NCI-H446 (cell line): ENCODE results near the gene MAP4K4.

Experiments used
- DNase-seq, 2 experiments: peaks; one replicate each; lab custom pipeline; 2025; lab: John Stamatoyannopoulos, UW

Gene MAP4K4

GRCh38 chr2:101841679-101842327, 144.3 kb downstream of the MAP4K4 start:
- no peak for DNase-seq

DNA sequence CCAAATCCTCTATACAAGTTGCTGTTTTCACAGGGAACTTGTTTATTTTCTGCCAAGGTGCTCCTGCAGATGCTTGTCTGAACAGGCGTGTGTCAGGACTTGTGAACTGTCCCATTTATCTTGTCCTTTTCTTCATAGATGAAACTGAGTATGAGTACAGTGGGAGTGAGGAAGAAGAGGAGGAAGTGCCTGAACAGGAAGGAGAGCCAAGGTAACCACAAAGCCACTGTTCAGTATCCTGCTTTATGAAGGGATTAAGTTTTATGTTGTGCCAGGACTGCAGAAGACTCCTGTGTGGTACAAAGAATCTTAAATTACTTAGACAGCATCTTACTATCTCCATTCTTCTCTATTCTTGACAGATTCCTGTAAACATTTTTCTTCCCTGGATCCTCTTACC, 145.0 kb downstream of the MAP4K4 start:
- no peak for DNase-seq

- no peak for DNase-seq
These were observed 145.5 kb downstream of the MAP4K4 start for GRCh38 chr2:101843048-101843447.

- DNase-seq, result no peak
These were observed 146.0 kb downstream of the MAP4K4 start for GRCh38 chr2:101843471-101843870.

- DNase-seq, result no peak
These were observed 146.6 kb downstream of the MAP4K4 start for GRCh38 chr2:101844055-101844635.

DNA sequence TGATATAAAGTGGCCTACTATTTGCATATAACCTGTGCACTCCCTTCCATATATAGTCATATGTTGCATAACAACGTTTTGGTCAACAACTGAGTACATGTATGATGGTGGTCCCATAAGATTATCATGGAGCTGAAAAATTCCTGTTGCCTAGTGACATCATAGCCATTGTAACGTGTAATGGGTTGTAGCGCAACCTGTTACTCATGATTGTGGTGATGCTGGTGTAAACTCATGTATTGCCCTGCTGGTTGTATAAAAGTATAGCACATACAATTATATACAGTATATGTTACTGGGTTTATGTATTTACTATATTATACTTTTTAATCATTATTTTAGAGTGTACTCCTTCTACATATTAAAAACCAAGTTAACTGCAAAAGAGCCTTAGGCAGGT, 149.5 kb downstream of the MAP4K4 start:
- no peak for DNase-seq

DNA sequence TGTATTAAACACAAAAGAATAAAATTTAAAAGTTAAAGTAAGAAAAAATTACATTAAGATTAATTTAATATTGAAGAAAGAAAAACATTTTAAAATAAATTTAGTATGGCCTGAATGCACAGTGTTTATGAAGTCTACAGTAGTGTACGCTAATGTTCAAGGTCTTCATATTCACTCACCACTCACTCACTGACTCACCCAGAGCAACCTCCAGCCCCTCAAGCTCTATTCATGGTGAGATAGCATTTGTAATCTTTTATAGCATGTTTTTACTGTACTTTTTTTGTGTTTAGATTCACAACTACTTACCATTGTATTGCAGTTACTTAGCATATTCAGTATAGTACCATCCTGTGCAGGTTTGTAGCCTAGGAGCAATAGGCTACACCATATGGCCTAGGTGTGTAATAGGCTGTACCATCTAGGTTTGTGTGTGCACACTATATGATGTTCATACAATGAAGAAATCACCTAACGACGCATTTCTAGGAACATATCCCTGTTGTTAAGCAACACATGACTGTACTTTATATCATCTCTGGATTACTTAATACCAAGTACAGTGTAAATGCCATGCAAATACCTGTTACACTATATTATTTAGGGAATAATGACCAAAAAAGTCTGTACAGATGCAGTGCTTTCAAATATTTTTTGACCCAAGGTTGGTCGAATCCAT, 150.3 kb downstream of the MAP4K4 start:
- no peak for DNase-seq

GRCh38 chr2:101848769-101849410, 151.4 kb downstream of the MAP4K4 start:
- no peak for DNase-seq

- no peak for DNase-seq
These were observed 152.9 kb downstream of the MAP4K4 start for GRCh38 chr2:101850450-101850849.

DNA sequence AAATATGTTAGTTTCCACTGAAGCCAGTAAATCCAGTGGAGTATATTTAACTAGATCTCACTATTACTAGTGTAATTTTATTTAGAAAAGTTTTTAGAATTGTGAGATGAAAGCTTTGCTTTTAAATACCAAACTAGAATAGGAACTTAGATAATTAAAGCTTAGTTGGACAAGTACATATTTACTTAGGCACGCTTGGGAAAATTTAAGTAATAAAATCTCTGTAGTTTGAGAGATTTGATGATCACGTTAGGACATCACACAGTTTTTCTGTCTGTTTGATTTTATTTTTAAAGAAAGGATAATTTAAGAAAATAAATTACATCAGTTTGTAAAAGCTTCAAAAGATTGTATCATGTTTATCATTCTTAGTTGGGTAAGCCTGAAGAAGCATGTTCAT, 153.5 kb downstream of the MAP4K4 start:
- DNase-seq, result no peak

GRCh38 chr2:101852824-101853223, 155.3 kb downstream of the MAP4K4 start:
- DNase-seq, result no peak

DNA sequence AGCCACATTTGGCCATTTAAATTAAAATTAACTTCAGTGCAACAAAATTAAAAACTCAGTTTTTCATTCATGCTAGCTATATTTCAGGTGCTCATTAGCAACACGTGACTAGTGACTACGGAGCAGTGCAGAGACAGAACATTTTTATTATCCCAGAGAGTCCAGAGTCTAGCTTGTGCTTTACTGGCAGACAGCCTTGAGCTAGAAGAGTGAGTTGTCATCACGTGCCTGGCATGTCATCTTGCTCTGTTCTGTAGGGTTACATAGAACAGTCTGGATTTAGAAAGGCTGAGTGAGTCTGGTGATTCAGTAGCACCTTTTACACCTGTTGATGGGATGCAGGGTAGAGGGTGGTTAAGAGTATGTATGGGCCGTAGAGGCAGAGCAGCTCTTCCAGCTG, 157.4 kb downstream of the MAP4K4 start:
- DNase-seq, result no peak

DNA sequence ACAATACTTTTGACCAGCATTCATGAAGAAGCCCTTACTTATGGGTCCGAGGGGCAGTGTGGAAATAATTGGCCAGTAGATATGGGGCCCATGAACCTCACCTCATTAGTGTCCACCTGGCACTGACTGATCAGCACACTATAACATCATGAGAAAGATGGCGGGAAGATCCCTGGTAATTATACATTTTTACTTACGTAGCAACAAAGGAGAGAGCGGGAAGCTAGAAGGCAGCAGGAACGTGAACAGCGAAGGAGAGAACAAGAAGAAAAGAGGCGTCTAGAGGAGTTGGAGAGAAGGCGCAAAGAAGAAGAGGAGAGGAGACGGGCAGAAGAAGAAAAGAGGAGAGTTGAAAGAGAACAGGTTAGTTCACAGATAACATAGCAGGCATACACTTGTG, 158.3 kb downstream of the MAP4K4 start:
- no peak for DNase-seq

DNA sequence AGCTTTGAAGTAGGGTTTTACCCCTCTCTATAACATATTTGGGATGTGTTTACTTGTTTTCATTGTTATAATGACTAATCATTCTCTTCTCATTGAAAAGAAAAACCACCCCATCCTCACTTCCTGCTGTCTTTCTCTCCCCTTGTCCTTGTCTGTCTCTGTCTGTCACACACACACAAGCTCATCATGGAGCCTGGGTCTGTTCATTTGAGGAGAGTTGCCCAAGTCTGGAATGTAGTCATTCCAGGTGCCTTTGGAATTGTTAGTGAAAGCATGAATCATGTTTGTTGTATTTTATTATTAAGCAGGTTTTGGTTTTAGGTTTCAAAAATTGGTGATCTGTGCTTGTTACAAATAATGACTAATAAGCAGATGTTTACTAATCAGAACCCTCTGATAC, 160.7 kb downstream of the MAP4K4 start:
- no peak for DNase-seq

DNA sequence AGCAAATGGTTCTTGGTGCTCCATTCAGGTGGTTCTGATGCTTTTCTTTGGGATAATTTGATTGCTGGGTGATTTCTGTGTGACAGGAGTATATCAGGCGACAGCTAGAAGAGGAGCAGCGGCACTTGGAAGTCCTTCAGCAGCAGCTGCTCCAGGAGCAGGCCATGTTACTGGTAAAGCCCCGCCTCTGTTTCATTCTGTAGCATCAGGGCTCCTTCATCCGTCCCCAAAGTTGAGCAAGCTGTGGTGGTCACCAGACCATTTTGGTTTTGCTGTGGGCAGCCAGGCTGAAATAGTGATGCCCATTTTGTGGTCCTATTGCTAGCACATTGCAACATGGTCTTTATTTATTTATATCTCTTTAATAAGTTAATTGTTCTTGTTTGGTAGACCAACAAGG, 161.4 kb downstream of the MAP4K4 start:
- no peak for DNase-seq

GRCh38 chr2:101859604-101860003, 162.1 kb downstream of the MAP4K4 start:
- no peak for DNase-seq

DNA sequence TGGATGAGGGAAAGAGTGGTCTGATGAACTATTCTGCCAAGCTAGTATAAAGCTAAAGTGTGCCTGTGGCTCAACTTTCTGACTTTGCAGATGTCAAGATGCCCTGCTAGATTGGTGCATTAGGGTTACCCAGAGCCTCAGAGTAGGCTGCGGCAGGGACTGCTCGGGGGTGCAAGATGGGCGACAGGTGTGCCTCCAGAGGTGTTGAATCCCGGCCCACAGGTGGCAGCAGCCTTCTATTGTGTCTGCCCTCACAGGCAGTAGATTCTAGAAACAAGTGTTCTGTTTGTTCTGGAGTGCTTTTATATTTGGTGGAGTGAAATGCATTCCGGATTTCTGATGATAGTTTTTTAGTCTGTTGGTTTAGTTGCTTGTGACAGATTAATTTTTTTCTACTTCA, 162.7 kb downstream of the MAP4K4 start:
- DNase-seq, result no peak

GRCh38 chr2:101860782-101861181, 163.3 kb downstream of the MAP4K4 start:
- no peak for DNase-seq

DNA sequence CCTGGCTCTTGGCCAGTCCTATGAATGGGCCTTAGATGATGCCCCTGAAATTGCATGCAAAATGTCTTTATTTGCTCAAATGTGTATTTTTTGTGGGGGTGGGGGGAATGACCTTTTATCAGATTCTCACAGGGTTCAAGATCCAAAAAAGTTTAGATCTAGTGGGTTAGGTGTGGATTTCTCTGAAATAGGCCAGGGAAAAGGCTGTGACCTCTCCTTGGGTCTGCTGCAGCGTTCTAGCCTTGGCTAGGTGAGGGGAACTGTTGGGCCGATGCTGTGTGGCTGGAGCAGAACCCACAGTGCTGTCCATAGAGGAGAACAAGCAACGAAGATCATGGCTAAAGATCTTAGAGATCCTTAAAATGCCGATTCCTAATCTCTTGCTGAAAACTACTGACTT, 163.9 kb downstream of the MAP4K4 start:
- no peak for DNase-seq

DNA sequence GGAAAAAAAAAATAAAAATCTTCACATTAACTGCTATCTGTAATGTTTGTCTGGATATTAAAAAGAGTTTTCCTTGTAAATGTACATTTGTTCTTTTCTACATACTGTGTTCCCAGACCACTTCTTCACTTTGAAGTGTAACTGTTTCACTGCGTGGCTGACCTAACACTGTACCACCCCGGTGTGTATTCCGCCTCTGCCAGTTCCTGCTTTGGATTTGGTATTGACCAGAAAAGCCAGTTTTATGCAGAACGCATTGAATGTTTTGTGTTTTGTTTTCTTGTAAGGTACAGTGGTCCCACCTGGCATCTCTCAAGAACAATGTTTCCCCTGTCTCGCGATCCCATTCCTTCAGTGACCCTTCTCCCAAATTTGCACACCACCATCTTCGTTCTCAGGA, 166.0 kb downstream of the MAP4K4 start:
- DNase-seq, result no peak

- no peak for DNase-seq
These were observed 166.9 kb downstream of the MAP4K4 start for GRCh38 chr2:101864426-101864825.

DNA sequence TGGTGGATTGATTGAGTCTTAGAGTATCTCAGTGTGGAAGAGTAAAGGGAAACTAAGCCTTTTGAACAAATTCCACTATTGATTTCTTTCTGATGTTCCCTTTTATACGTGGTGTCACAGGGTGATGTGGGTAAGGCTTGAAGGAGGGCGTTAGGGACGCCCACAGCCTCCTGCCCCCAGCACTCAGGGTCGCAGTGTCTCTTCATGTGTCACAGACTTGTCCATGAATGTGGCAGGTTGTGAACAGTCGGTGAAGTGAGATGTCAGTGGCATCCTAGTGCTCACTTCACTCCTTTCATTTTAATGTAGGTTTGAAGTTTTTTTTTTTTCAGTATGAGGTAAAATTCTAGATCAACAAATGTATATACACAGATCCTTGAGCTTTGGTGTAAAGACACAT, 171.0 kb downstream of the MAP4K4 start:
- DNase-seq, result no peak

DNA sequence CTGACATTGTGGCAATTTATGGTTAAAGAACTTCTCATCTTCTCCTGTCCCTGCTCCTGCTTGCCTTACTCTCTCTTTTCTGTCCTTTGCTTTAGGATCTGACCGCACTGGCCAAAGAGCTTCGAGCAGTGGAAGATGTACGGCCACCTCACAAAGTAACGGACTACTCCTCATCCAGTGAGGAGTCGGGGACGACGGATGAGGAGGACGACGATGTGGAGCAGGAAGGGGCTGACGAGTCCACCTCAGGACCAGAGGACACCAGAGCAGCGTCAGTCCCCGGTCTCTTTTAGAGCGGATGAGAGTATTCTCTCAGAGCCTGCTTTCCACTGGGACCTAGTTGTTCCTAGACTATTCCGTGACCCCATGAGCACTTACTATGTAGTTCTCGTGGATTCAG, 172.0 kb downstream of the MAP4K4 start:
- DNase-seq, result no peak
